ENCODE results near the gene ZNF467.

Gene ZNF467

DNA sequence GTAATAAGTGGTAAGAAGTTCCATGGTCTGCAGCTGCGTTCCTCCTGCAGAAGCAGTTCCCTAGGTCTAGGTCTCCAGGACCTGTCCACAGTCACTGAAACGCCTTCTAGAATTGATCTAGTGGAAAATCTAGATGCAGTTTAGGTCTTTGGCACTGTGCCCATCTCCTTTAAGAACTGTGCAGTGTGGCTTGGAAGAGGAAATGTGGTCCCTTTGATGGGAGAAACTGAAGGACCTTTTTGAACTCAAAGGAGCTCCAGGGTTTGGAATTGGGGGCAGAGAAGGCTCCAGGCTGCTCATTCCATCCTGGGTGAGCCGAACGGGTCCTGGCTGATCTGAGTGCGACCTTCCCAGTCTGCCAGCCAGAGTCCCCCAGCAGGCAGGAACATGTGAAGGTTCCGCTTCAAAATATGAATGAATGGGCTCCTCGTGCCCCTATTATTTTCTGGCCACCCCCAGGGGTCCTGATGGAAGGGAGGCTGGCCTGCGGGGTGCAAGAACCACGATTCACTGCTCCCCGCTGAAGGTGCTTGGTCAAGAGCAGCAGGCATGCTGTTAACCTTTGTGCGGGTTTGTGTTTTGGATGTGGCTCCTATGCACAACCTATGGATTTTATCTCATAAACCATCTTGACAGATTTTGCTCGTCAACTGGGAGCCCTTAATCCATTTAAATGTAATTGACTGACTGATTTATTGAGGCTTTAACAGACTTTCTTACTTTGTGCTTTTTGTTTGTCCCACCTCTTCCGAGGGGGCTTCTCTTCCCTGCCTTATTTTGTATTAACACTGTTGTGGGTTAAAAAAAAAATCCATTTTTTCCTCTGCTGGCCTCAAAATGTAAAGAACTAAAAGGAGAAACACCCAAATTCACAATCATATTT, 36.7 kb downstream of the ZNF467 start:
- no peak for DNase-seq

DNA sequence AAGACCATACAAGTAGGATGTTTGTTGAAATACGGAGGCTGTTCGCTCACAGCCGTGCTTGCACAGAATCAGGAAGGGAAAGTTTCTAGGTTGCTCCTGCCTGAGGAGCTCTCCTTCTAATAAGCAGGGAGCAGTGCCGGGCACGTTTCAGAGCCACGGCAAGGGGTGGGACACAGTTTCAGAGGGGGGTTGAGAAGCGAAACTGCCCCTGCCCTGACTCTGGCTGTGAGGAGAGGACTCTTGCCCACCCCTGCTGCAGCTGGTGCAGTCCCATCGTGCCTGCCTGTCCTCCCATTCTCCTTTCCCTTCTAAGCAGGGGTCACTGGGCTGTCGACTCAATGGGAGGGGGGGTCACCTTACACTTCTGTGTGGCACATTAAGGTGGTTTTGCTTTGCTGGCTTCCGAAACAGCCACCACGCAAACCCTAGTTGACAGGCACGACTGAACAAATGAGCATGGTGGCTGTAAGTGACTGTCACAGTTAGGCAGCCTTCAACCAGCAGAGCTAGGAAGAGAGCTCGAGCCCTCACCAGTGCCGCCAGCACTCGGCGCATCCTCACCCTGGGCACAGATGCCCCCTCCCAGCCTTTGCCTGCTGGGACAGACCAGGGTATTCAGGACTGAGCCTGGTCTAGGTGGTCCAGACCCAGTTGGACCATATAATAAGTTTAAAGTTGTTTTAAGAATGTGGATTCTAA, 37.5 kb downstream of the ZNF467 start:
- DNase-seq, result no peak

DNA sequence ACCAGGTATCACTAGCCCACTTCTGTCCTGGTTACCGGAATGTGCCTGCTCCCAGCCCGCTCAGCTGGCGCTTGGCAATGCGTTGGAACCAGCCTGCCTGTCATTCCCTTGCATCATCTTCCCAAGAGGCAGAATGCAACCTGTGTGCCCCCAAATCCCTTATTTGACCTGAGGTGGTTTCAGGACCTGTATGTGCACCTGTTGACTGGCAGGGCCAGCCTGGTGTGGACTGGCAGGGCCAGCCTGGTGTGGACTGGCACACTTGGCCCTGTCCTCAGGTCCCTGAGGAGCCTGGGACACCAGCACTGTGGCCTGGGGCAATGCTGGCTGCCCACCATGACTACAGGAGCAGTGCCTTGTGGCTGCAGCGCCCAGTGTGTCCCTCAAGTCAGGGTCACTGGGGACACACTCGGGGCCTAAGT, 38.2 kb downstream of the ZNF467 start:
- DNase-seq, result no peak

DNA sequence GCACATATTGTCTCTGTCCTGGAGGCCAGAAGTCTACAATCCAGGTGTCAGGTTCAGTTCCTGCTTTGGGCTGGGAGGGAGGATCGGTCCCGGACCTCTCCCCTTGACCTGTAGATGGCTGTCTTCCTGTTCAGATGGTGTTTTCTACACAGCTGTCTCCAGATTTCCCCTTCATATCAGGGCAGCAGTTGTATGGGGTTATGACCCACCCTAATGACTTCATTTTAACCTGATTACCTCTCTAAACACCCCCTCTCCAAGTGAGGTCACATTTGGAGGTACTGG, 38.7 kb downstream of the ZNF467 start:
- DNase-seq, result no peak

DNA sequence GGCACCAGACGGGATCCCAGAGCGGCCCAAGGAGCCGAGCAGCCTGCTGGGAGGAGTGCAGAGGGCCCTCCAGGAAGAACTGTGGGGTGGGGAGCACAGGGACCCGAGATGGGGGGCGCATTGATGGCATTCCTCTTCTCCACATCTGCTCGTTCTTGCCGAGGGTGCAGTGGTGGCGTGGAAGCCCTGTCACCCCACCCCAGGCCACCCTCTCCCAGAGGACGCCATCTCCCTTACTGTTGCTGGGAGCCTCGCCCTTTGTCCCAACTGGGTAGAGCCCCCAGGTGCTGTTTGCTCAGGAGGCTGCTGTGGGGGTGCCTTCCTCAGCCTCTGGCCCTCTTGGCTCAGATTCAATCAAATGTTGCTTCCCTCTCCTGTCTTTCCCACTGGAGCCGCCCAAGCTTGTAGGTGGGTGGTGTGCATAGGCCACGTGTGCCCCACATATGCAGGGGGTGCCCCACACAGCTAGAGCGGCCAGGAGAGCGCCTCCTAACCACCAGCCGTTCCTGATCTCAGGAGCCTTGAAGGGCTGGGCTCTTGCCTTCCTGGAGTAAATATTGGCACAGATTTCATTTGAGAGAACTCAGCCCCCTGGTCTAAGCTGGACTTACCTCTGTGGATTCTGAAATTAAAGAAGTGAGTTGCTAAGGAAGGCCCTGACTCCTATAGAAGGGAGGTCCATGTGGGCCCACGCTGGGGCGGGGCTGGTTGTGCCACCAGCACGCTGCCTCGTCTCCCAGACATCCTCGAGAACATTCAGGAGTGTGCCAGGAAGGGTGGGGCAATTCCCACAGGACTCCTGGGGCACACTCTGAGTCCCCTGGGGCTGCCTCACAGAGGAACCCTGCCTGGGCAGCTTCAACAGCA, 39.2 kb downstream of the ZNF467 start:
- DNase-seq, result no peak

DNA sequence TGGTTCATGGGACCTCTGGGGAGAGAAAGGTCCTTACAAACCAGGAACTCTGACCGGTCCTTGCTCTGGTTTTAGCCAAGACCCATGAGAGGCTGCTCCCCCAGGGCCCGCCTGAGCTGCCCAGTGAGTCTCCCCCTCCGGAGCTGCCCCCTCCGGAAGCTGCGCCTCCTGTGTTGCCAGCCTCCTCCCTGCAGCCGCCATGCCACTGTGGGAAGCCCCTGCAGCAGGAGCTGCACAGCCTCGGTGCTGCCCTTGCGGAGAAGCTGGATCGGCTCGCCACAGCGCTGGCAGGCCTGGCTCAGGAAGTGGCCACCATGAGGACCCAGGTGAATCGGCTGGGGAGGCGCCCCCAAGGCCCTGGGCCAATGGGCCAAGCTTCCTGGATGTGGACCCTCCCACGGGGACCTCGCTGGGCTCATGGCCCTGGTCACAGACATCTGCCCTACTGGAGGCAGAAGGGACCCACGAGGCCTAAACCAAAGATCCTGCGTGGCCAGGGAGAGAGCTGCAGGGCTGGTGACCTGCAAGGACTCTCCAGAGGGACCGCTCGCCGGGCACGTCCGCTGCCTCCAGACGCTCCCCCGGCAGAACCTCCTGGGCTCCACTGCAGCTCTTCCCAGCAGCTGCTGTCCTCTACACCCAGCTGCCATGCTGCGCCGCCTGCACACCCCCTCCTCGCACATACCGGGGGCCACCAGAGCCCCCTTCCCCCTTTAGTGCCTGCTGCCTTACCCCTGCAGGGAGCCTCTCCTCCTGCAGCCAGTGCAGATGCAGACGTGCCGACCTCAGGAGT, 40.1 kb downstream of the ZNF467 start:
- DNase-seq, result no peak

DNA sequence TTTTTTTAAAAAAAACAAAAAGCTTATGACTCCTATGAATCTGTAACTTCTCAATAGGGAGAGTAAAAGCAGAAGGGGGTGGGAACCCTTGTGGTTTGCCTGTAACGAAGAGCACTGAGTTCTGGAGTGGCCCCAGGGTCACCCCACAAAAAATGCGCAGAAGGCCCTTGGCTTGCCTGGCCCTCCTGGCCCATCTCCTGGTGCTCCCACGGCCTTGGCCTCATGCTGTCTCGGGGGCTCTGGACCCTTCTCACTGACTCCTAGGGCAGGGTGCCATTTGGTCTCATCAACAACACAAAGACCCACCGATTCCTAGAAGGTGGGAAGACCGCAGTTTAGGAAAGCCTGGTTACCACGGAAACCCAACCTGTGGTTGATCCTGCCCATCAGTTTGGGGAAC, 40.8 kb downstream of the ZNF467 start:
- DNase-seq, result no peak

DNA sequence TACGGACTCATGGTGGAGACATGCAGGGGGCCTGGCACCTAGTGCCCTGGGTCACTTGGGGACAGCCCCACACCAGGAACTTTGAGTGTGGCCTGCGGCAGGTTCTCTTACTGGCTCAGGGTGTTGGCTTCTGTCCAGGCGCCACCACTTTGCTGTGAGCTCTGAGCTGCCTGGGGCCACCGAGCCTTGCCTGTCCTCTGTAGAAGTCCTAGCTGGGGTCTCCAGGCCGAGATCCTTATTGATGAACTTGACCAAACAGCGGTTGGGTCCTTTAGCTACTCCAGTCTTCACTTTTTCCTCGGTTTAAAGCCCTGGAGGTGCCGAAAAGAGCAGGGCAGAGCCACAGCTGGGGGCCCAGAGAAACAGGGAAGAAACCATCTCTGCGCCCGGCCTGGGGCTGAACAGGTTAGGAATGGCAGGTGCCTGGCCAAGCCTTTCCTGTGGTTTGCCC, 41.3 kb downstream of the ZNF467 start:
- DNase-seq, result no peak

DNA sequence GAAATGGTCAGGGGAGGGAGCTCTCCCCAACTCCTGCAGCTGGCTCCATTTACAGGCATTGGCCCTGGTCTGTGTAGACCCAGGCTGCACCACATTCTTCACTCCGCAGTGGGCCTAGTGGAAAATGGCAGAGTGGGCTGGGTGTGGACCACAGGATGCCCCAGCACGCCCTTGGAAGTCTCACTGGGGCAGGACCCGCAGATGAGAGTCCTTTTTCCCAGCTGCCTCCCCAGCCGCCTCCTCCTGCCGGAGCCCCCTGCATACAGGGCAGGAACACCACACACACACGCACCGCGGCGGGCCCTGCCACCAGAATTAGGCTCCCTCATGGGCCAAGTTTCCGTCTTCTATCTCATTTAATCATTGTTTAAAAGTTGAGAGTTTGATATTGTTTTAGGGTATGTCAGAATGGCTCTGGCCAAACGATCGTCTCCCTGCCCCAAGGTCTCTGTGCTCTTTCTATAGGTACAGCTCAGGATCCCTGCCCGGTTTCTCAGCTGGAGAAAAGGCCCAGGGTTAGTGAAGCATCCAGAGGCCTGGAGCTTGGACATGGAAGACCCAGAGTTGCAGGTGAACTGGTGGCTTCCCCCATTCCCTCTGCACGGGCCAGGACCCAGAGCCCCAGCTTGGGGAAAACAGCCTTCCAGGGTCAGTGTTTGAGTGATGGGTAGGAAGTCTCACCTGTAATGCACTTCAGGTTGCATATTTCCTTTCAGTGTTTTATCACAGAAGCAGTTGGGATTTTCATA, 42.0 kb downstream of the ZNF467 start:
- no peak for DNase-seq

DNA sequence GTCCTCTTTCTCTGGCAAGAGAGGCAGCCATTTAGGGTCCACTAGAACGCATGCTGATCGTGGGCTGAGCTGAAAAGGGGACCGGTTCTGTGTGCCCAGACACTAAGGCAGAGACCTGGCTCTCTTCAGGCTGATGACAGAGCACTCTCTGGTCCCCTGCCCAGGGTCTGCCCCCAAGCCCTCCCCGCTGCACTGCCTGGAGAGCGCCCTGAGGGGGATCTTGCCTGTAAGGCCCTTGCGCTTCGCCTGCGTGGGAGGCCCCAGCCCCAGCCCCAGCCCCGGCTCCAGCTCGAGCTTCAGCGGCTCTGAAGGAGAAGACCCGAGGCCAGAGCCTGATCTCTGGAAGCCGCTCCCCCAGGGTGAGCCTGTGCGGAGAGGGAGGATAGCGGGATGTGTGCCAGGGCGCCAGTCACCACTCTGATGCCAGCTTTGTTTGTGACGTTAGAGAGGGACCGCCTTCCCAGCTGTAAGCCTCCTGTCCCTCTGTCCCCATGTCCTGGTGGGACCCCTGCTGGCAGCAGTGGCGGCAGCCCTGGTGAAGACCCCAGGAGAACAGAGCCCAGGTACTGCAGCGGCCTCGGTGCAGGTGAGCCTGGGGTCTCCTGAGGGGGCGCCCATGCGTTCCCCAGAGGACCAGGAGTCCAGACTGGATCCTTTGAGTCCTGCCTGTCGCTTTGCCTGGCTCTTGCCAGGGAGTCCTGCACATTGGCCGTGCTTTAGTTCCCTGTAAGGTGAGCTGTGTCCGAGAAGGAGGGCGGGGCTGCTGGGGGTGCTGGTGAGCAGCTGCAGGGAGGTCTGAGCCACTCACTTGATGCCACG, 43.2 kb downstream of the ZNF467 start:
- DNase-seq, result no peak

DNA sequence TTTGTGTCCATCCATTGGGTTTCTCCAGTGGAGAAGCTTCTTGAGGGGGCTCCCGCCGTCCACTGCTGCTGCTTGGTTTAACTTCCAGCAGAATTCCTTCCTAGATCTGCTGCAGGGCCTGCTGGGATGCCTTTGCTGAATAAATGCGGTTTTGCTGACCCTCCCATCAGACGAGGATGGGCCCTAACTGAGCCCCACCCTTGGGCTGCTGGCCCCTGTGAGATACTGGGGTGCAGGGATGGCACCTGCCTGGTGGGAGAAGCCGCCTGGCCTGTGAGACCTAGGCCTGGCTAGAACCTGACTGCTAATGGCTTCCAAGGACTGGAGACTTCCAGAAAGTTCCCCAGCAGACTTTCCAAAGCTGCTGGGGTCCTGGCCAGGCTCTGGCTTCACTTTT, 43.8 kb downstream of the ZNF467 start:
- no peak for DNase-seq

DNA sequence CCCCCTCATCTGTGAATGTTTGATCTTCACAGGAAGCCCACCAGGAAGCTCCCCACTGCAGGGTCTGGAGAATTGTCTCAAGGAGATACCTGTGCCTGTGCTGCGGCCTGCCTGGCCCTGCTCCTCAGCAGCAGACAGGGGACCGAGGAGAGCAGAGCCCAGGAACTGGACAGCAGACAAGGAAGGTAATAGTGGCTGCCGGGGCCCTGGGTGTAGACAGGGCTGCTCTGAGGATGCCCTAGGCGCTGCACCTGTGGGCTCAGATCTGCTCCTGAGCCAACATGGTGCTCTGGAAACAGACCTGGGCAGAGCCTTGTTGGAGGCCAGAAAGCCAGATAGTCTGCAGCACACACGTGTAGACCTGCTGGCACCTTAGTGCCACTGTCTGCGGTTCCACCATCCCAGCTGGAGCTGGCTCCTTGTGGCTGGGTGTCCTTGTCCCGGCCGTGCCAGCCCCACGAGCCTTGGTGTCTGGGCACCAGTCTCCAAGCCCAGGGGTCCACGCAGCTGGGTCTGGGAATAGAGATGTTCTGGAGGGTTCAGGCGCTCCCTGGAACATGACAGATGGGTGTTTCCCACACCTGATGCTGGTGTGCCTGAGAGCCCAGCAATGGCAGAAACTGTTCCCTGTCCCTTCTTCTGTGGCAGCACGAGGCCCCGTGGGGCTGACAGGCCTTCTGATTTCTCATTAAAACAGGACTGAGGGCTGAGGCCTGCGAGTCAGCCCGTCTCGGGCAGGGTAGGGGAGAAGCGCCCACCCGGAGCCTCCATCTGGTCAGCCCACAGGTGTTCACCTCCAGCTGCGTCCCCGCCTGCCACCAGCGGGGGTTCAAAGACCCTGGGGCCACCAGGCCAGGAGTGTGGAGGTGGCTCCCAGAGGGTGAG, 44.7 kb downstream of the ZNF467 start:
- no peak for DNase-seq

DNA sequence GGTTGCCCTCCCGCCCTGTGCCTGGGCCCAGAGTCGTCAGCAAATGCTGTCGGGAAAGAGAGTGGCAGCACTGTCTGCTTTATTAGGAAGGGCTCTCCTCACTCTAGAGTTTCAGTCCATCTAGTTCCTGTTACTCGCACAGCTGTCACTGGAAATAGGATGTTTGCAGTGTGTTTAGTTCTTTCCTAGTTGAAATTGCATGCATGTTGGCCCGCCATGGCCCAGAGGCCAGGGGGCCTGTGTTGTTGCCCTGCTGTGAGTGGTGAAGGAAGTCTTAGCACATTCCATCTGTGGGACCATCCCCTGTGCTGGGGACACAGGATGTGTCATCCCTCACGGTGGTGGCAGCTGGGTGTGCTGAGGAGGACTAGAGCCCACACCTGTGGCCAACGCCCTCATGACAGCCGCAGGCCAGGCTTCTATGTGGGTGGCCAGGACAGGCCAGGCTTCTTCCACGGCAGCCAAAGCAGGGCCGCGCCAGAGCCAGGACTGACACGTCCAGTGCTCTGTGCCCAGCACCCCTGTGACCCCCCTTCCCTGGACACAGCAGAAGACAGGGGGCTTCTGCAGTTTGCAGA, 45.4 kb downstream of the ZNF467 start:
- DNase-seq, result no peak

DNA sequence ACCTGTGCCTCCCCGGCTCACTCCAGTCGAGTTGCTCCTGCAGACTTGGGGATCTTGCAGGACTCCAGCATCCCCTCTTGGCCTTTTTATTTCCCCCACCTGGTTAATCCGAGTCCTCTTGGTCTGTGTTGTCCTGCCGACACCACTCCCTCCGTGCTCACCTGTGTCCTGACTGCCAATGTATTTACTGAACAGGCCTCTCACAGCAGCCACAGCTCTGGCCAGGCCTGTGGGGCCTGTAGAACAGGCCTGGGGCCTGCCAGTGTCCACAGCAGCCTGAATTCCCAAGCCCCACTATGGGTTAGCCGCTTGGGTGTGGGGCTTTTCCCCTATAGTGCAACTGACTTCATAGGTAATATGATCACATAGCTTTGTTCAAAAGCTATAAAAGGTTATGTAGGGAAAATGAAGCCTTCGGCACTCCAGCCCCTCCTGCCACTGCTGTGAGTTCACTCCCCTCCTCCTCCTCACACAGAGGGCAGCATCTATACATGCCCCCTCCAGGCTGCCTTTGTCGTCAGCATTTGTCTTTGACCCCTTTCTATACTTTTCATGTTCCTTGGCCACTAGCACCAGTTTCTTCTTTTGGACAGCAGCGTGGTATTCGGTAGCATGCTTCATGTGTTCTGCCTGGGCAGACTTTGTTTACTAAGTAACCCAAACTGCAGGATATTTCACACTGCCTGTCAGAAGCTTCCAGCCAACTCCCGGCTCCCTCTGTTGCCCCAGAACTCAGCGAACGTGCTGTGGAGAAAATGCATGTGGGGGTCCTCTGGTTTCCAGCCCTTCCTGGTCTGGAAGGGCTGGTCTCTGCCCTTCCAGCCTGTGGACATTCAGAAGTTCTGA, 46.1 kb downstream of the ZNF467 start:
- no peak for DNase-seq

DNA sequence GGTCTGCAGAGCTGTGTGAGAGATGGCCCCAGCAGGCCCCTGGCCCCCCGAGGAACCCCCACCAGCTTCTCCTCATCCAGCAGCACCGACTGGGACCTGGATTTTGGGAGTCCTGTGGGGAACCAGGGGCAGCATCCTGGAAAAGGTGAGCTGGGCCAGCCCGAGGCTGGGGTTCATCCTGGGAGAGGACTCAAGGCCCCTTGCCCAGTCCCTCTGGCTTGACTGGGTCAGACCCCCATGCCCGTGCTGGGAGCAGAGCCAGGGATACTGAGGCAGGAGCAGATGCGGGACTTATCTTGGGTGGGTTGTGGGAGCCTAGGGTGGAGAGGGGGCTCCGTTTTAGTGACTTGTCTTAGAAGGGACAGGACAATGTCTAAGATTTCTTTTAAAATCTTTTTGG, 47.5 kb downstream of the ZNF467 start:
- DNase-seq, result no peak

DNA sequence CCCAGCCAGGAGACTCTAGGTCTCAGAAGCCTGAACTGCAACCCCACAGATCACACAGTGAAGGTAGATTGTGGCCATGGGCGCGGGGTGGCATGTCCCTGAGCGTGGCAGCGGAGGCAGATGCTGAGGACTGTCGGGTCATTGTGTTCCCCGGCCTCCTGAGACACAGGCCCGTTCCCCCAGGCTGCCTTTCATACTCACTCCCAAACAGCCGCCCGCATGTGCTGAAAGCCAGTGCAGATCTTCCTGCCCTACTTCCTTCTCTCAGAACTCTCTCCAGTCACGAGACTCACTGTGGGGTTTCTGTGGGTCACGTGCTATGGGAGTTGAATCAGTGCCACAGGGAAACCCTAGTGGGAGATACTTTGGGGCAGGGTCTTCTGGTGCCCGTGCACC, 48.0 kb downstream of the ZNF467 start:
- no peak for DNase-seq

DNA sequence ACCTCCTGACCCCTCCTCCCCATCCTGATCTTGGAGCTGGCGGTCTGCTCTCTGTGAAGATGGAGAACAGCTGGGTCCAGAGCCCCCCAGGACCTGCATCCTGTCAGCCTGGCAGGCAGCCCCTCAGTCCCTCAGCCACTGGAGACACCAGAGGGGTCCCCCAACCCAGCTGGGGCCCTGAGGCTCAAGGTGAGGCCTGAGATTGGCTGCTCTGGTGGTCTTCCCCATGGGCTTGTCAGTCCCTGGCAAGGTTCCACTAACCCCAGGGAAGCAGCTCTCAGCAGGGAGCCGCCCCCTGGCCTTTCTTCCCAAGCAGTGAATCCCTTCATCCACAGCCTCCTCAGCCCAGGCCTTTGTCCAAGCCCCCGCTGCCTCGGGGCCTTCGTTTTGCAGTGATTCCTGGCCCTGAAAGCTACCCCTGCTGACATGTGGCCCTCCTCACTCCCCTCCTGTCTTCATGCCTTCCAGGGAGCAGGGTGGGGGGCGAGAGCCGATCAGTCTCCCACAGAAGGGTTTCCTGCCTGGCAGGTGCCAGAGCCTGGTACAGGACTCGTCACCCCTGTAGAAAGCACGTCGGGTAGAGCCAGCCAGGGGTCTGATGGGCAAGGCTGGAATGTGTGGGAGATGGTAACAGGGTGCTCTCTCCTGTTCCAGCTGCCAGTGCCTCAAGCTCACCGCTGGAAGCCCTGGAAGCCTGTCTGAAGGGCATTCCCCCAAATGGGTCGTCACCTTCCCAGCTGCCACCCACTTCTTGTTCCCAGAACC, 48.5 kb downstream of the ZNF467 start:
- DNase-seq, result no peak
